GM12873 (cell line): Measurements from ENCODE around the gene OR51B2.

ENCODE experiments used
- TF ChIP-seq, protein P1 (sequence below): IDR thresholded peaks from 2 replicates; pipeline ENCODE4 v1.5.1; 2012; ENCODE audit warnings: low read depth, mild to moderate bottlenecking, moderate library complexity, low read length, control low read depth; ENCODE audit not compliant: insufficient read depth; ENCODE audit errors: missing control alignments

The OR51B2 gene

DNA sequence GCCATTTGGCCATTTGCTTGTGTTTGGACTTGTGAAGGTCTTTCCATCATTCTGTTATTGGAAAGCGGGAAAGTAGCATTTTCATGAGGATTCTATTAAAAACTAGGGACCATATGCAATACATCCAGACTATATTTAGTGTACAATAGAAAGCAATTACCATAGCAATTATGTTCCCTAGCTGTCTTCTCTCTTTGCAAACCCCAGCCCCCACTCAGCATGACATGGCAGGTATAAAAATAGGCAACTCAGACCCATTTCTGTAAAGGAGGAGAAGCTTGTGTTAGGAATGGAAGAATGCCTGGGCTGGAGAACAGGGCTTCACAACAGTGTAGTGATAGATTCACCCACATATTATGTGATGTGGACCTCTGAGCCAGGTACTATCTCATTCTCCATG, 39.6 kb upstream of the OR51B2 start:
- TF ChIP-seq, protein P1, sequence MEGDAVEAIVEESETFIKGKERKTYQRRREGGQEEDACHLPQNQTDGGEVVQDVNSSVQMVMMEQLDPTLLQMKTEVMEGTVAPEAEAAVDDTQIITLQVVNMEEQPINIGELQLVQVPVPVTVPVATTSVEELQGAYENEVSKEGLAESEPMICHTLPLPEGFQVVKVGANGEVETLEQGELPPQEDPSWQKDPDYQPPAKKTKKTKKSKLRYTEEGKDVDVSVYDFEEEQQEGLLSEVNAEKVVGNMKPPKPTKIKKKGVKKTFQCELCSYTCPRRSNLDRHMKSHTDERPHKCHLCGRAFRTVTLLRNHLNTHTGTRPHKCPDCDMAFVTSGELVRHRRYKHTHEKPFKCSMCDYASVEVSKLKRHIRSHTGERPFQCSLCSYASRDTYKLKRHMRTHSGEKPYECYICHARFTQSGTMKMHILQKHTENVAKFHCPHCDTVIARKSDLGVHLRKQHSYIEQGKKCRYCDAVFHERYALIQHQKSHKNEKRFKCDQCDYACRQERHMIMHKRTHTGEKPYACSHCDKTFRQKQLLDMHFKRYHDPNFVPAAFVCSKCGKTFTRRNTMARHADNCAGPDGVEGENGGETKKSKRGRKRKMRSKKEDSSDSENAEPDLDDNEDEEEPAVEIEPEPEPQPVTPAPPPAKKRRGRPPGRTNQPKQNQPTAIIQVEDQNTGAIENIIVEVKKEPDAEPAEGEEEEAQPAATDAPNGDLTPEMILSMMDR: no peak

DNA sequence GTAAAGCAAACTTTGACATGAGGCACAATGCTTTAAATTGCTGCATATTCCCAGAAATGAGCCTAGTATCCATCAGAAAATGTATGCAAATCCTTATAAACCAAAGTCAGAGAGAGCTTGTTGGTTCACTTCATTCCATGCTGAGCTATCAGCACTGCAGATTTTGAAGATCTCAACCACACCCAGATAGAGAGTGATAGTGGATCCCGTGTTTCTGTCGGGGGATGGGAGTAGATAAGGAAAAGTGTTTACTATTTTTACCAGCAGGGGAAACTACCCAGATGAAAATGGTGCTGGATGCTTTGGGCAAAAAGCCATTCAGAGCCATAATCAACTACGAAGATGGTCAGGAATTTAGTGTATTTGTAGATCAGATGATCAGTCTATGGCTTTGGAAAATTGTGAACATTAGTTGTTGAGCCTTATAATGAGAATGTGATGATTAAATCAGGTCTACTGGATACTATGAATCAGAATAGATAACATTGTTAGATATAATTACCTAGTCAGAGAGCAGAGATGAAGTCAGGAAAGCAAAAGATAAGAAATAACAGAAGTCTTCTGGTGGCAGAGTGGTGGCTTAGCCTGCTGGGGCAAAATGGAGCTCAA, 38.0 kb upstream of the OR51B2 start:
- TF ChIP-seq, protein P1: no peak

DNA sequence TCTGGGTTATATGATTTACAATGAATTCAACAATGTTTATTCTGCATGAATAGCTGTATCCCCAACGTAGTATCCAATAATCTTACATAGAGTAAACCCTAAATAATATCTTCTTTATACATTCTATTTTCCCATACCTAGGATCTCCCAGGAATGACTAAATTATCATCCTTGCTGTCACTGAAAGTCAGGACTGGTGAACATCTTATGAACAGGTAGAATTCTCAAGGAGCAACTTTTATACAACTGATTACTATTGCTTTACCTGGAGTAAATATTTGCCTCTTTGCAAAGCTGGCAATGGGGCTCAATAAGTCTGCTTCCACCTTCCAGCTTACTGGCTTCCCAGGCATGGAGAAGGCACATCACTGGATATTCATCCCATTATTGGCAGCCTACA, 27.1 kb upstream of the OR51B2 start, which contains the start of gene OR51B6:
Gene OR51B6 (plus strand): TSS at position 301 of the 400 bp plus-strand sequence. CDS start 0 bp downstream, at position 301.
- TF ChIP-seq, protein P1: no peak

DNA sequence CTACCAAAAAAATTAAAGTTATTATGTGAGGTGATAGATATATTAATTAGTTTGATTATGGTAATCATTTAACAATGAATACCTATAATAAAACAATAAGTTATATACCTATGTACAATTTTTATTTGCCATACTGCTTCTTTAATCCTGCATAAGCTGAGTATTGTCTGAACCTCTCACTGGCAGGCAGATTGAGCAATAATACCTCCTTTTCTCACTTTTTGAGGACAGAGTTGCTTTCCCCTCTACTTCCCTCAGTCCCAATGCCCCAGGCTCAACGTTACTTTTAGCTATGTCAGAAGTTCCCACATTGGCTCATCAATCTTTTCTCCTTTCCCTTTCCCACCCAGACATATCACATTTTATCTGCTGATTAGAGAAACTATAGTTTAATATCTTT, 25.5 kb upstream of the OR51B2 start:
- TF ChIP-seq, protein P1: no peak

DNA sequence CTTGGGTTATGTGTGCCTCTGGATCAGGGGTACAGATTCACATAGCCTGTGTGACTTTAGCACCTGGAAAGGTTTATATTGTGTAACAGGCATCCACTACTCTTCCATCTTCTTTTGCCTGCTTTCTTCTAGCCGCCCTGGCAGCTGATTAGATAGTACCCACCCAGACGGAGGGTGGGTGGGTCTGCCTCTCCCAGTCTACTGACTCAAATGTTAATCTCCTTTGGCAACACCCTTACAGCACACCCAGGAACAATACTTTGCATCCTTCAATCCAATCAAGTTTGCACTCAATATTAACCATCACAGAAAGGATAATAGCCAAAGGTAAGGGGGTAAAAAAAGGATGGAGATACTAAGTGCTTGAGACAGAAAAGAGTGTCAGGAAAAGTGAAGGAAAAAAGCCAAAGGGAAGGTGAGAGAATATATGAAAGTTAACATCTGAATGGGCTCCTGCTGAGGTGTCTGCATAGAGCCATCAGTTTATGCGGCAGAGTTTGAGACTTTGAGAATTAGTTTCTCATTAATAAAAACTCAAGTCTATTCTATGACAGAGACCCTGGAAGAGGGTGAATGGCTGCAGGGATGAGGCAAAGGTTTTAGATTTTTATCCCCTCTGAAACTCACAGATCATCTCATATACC, 24.6 kb upstream of the OR51B2 start:
- TF ChIP-seq, protein P1: no peak

DNA sequence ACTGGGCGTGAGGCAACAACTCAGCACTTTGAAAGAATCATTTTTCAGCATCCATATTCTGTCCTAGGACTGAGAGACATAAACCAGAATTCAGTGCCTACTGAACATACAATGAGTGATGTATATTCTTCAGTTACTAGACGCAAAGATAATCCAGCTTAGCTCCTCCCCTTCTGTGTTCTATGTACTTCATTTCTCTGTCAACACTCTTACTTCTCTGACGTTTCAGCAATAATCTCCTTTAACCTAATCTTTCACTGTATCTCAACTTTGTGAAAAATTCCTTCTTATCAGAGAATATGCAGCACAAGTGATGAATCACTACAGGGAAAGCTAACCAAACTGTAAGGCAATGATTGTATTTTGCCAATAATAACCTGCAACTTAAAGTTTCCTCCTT, 21.7 kb upstream of the OR51B2 start:
- TF ChIP-seq, protein P1: no peak

DNA sequence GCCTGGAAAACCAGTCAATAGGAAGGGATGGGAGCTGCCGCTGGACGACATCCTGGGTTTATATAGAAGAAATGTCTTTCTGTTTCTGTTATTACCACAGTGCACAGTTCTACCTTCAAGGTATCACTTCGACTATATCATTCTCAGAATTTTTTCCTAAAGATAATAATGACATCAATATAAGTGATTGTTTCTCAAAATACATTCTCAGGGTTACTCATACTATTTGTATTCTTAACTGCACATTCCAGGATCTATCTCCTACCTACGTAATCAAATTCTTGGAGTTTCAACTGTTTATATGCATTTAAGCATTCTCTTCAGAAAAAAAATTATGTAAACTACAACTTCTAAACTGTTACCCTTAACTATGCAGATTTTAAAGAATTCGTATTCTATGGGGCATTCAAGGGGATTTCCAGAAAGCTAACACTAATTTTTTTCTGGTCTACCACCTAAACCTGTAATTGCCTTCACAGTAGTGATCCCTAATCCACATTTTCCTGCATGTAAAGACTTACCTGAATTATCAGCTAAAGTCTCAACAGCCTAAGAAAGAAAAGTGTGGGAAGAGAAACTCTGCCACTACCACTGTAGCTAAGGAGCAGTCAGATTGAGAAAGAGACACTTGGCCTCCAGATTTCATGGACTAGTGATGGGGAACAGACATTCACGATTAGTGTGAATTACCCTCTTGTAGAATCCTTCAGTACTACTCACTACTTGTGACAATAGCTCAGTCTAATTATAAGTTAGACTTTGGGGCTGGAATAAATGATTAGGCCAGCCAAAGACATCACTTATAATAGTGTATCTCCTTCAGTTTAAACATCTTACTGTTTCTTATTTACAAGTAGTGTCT, 19.6 kb upstream of the OR51B2 start, which contains the start of gene OR51B5:
Gene OR51B5 (minus strand): TSS at position 51 of the 862 bp plus-strand sequence. CDS start 0 bp downstream, at position 51.
- TF ChIP-seq, protein P1: no peak
